Panc1 (cell line): ENCODE results near the gene GRID2. TPM values are rescaled to one million over a fixed set of nuclear protein-coding genes. Genes with fewer than 3 reads are reported as not detected.

Source experiments
- ATAC-seq: fragments of 200-7000 bp; cut with Tn5 transposase; 2 replicates; pipeline ENCODE4 v1.9.1; 2020; ENCODE audit warnings: mild to moderate bottlenecking, moderate library complexity
- BruUV-seq: library from RNA; stranded (reverse); fragments of 400-500 nt; replicated peaks from 2 replicates; lab custom pipeline; 2021; lab: Mats Ljungman, UMichigan
- CTCF ChIA-PET: fragments of 300-600 bp; sonication (Branson Sonifier 250); formaldehyde crosslinking; loops from one replicate; lab custom pipeline; 2022; ENCODE audit warnings: antibody characterized with exemption; lab: Charles Lee
- POLR2A ChIA-PET: fragments of 300-600 bp; sonication (Branson Sonifier 250); formaldehyde crosslinking; loops from one replicate; lab custom pipeline; 2022; ENCODE audit warnings: antibody characterized with exemption; lab: Charles Lee
- DNase-seq: peaks from one replicate; pipeline ENCODE4 v3.0.0-alpha.2; 2010; ENCODE audit warnings: low read depth, low spot score
- H3K27ac ChIP-seq: 2 replicates; pipeline ENCODE4 v1.5.1; 2011; ENCODE audit warnings: mild to moderate bottlenecking, low read length, inconsistent platforms
- H3K27me3 ChIP-seq: fragments of 200-500 bp; sonication (Bioruptor generic); 2 replicates; pipeline ENCODE4 v1.6.0; 2014; ENCODE audit warnings: low read length, inconsistent platforms; ENCODE audit not compliant: control insufficient read depth, insufficient read depth
- H3K36me3 ChIP-seq: fragments of 200-500 bp; sonication (Bioruptor generic); 2 replicates; pipeline ENCODE4 v1.5.1; 2014; ENCODE audit warnings: inconsistent platforms, mild to moderate bottlenecking, low read length, moderate library complexity; ENCODE audit not compliant: control insufficient read depth, insufficient read depth
- H3K4me1 ChIP-seq: 2 replicates; pipeline ENCODE4 v1.5.1; 2011; ENCODE audit warnings: inconsistent platforms, mild to moderate bottlenecking, low read length, moderate library complexity; ENCODE audit not compliant: control insufficient read depth, insufficient read depth
- H3K4me3 ChIP-seq, 2 experiments: 2 replicates each; pipeline ENCODE4 v1.5.1; 2011 to 2012; ENCODE audit warnings: low read depth in 2 of 2, low read length in 2 of 2, mild to moderate bottlenecking in 2 of 2, inconsistent platforms in 1 of 2, moderate library complexity in 1 of 2
- H3K9me3 ChIP-seq: fragments of 200-500 bp; sonication (Bioruptor generic); 2 replicates; pipeline ENCODE4 v1.5.1; 2014; ENCODE audit warnings: low read depth, mild to moderate bottlenecking, inconsistent platforms, low read length, moderate library complexity; ENCODE audit not compliant: control insufficient read depth, insufficient read depth
- POLR2AphosphoS5 ChIP-seq: IDR thresholded peaks from 2 replicates; pipeline ENCODE4 v1.6.1; 2012; ENCODE audit warnings: mild to moderate bottlenecking, low read depth, low read length, moderate library complexity
- SIN3A ChIP-seq: IDR thresholded peaks from 2 replicates; pipeline ENCODE4 v1.6.1; 2012; ENCODE audit warnings: low read depth, mild to moderate bottlenecking, low read length, moderate library complexity, borderline replicate concordance; ENCODE audit not compliant: insufficient read depth
- TCF7L2 ChIP-seq: IDR thresholded peaks from 2 replicates; pipeline ENCODE4 v1.6.1; 2011; ENCODE audit warnings: mild to moderate bottlenecking, low read depth, low read length, inconsistent platforms
- in situ Hi-C: cut with HindIII; loops from 2 replicates; pipeline ENCODE4 v1.10.0; 2016; ENCODE audit warnings: low sequenced_read_pairs, low pct_unique_long_range_greater_than_20kb
- intact Hi-C: fragments of 100-400 bp; cut with micrococcal nuclease; formaldehyde crosslinking; loops from one replicate; pipeline ENCODE4 v1.10.0; 2022; ENCODE audit not compliant: unreplicated experiment
- total RNA-seq: library from RNA; stranded (reverse); gene quantifications from one replicate; pipeline ENCODE4 v1.2.1, GENCODE V29; 2021; ENCODE audit not compliant: unreplicated experiment
- TF ChIP-seq, protein P1 (sequence below), 2 experiments: IDR thresholded peaks; 2 replicates each; pipeline ENCODE4 v1.6.1; 2011 to 2012; ENCODE audit warnings: low read depth in 2 of 2, control low read depth in 1 of 2, low read length in 1 of 2, mild to moderate bottlenecking in 1 of 2, moderate library complexity in 1 of 2; ENCODE audit not compliant: insufficient read depth in 1 of 2
- TF ChIP-seq, protein P2 (sequence below): fragments of 450-650 bp; IDR thresholded peaks from 2 replicates; pipeline ENCODE4 v1.5.1; 2017; ENCODE audit warnings: mild to moderate bottlenecking

The GRID2 gene
- total RNA-seq, 1 experiment from 2014 or later: 0.08 TPM

GRCh38 chr4:92812652-92813051 is 508.9 kb downstream of the GRID2 start:
- CTCF ChIA-PET: no interaction called here
- DNase-seq (no peak), ATAC-seq (no peak)
- H3K36me3 ChIP-seq: no peaks in the 10 kb centered on the region
- H3K27me3 ChIP-seq: no peaks in the 10 kb centered on the region
- no peaks in the 10 kb centered on the region for H3K4me1 ChIP-seq
- H3K9me3 ChIP-seq: no peaks in the 10 kb centered on the region
- H3K27ac ChIP-seq: no peak overlapping the region
- H3K4me3 ChIP-seq: no peak overlapping the region
- POLR2A ChIA-PET: no interaction called here
- no TSS peak for BruUV-seq
- in situ Hi-C loops (no loop called here), intact Hi-C loops (no loop called here)
- TF ChIP-seq POLR2AphosphoS5: no peak
- TF ChIP-seq SIN3A: no peak
- TF ChIP-seq, protein P1, sequence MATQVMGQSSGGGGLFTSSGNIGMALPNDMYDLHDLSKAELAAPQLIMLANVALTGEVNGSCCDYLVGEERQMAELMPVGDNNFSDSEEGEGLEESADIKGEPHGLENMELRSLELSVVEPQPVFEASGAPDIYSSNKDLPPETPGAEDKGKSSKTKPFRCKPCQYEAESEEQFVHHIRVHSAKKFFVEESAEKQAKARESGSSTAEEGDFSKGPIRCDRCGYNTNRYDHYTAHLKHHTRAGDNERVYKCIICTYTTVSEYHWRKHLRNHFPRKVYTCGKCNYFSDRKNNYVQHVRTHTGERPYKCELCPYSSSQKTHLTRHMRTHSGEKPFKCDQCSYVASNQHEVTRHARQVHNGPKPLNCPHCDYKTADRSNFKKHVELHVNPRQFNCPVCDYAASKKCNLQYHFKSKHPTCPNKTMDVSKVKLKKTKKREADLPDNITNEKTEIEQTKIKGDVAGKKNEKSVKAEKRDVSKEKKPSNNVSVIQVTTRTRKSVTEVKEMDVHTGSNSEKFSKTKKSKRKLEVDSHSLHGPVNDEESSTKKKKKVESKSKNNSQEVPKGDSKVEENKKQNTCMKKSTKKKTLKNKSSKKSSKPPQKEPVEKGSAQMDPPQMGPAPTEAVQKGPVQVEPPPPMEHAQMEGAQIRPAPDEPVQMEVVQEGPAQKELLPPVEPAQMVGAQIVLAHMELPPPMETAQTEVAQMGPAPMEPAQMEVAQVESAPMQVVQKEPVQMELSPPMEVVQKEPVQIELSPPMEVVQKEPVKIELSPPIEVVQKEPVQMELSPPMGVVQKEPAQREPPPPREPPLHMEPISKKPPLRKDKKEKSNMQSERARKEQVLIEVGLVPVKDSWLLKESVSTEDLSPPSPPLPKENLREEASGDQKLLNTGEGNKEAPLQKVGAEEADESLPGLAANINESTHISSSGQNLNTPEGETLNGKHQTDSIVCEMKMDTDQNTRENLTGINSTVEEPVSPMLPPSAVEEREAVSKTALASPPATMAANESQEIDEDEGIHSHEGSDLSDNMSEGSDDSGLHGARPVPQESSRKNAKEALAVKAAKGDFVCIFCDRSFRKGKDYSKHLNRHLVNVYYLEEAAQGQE (IDR thresholded peaks at IDR 0.05; ENCODE audit: insufficient read depth in 1 of 2, low read depth in 2 of 2, low read length in 1 of 2): no peak
- no peak for TF ChIP-seq TCF7L2
- TF ChIP-seq, protein P2, sequence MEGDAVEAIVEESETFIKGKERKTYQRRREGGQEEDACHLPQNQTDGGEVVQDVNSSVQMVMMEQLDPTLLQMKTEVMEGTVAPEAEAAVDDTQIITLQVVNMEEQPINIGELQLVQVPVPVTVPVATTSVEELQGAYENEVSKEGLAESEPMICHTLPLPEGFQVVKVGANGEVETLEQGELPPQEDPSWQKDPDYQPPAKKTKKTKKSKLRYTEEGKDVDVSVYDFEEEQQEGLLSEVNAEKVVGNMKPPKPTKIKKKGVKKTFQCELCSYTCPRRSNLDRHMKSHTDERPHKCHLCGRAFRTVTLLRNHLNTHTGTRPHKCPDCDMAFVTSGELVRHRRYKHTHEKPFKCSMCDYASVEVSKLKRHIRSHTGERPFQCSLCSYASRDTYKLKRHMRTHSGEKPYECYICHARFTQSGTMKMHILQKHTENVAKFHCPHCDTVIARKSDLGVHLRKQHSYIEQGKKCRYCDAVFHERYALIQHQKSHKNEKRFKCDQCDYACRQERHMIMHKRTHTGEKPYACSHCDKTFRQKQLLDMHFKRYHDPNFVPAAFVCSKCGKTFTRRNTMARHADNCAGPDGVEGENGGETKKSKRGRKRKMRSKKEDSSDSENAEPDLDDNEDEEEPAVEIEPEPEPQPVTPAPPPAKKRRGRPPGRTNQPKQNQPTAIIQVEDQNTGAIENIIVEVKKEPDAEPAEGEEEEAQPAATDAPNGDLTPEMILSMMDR: no peak

DNA sequence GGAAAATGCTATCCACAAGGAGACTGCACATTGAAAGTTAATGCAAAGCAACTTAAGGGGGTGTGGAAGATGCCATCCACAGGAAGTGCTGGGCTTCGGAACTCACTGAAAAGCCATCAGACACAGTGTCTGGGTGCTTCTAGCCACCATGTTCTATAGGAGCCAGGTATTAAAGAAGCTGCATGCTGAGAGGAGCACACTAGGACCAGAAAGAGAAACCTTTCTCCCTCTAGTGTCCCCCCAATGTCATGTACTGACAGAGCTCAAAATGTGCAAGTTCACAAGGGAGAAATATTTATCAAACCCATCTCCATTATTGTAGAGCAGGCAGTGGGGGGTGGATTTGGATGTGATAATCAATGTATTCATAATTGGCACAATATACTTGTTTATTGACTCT is 510.9 kb downstream of the GRID2 start:
- no TSS peak for BruUV-seq

More for the DNA sequence above, 510.9 kb downstream of the GRID2 start:
- no peak for ATAC-seq
- no peak for DNase-seq
- in situ Hi-C loops (no loop called here), intact Hi-C loops (no loop called here)
- ChIA-PET CTCF (no interaction called here), POLR2A (no interaction called here)
- no peaks in the 10 kb centered on the region for H3K27me3 ChIP-seq
- no peak overlapping the region for H3K27ac ChIP-seq
- no peaks in the 10 kb centered on the region for H3K4me1 ChIP-seq
- TF ChIP-seq SIN3A (no peak), POLR2AphosphoS5 (no peak), TCF7L2 (no peak)
- TF ChIP-seq, protein P1 (IDR thresholded peaks at IDR 0.05; ENCODE audit: insufficient read depth in 1 of 2, low read depth in 2 of 2, low read length in 1 of 2): no peak
- TF ChIP-seq, protein P2: no peak
- no peaks in the 10 kb centered on the region for H3K9me3 ChIP-seq
- no peaks in the 10 kb centered on the region for H3K36me3 ChIP-seq
- H3K4me3 ChIP-seq: no peak overlapping the region
